HL-60 (cell line): ENCODE results near the gene ITPRIPL1.

Experiments used
- DNase-seq, 2 experiments: peaks; one replicate each; pipeline ENCODE4 v3.0.0-alpha.2; 2010 to 2020; ENCODE audit warnings: low read depth in 1 of 2, low spot score in 1 of 2
- H3K27ac ChIP-seq: fragments of 250-450 bp; sonication (Bioruptor Pico); replicated peaks from 2 replicates; pipeline ENCODE4 v1.5.1; 2020; ENCODE audit warnings: mild to moderate bottlenecking, moderate library complexity
- H3K27me3 ChIP-seq: fragments of 250-450 bp; sonication (Bioruptor Pico); 2 replicates; pipeline ENCODE4 v1.5.1; 2021; ENCODE audit warnings: mild to moderate bottlenecking, moderate library complexity; ENCODE audit not compliant: insufficient read depth, poor library complexity, severe bottlenecking
- H3K4me3 ChIP-seq: replicated peaks from 2 replicates; pipeline ENCODE4 v1.5.1; 2011; ENCODE audit warnings: mild to moderate bottlenecking, control low read depth, low read length; ENCODE audit not compliant: insufficient read depth
- CTCF ChIP-seq: IDR thresholded peaks from one replicate; pipeline ENCODE4 v1.5.1; 2011; ENCODE audit warnings: low read length, control low read depth, inconsistent platforms; ENCODE audit not compliant: insufficient read depth
- GABPA ChIP-seq: IDR thresholded peaks from 2 replicates; pipeline ENCODE4 v1.6.1; 2012; ENCODE audit warnings: low read depth
- POLR2AphosphoS5 ChIP-seq: IDR thresholded peaks from 2 replicates; pipeline ENCODE4 v1.6.1; 2012; ENCODE audit warnings: low read depth
- REST ChIP-seq: IDR thresholded peaks from 2 replicates; pipeline ENCODE4 v1.6.1; 2012; ENCODE audit warnings: low read depth; ENCODE audit not compliant: insufficient replicate concordance
- SPI1 ChIP-seq: IDR thresholded peaks from 2 replicates; pipeline ENCODE4 v1.6.1; 2012; ENCODE audit warnings: low read depth, mild to moderate bottlenecking, borderline replicate concordance

ITPRIPL1 gene

GRCh38 chr2:96315400-96316071 lies 9.6 kb upstream of the ITPRIPL1 start:
- TF ChIP-seq POLR2AphosphoS5 = no peak
- no peak for TF ChIP-seq SPI1
- no peak for TF ChIP-seq CTCF
- no peak for TF ChIP-seq REST
- no peak for TF ChIP-seq GABPA
- no peak overlapping the region for H3K27ac ChIP-seq
- peak in 1 of 2 experiments; percentile 26 for DNase-seq
- no peak overlapping the region for H3K4me3 ChIP-seq
- no peaks in the 10 kb centered on the region for H3K27me3 ChIP-seq

GRCh38 chr2:96316999-96317398 lies 8.1 kb upstream of the ITPRIPL1 start:
- H3K27ac ChIP-seq = no peak overlapping the region
- peaks cover 3% of the 10 kb centered on the region for H3K27me3 ChIP-seq
- no peak for DNase-seq
- no peak overlapping the region for H3K4me3 ChIP-seq
- TF ChIP-seq CTCF (no peak), POLR2AphosphoS5 (no peak), REST (no peak), GABPA (no peak)

- no peak for TF ChIP-seq POLR2AphosphoS5
- no peak for TF ChIP-seq CTCF
- H3K27ac ChIP-seq = no peak overlapping the region
- no peak for DNase-seq
- peaks cover 3% of the 10 kb centered on the region for H3K27me3 ChIP-seq
- no peak overlapping the region for H3K4me3 ChIP-seq
These were observed 7.5 kb upstream of the ITPRIPL1 start for GRCh38 chr2:96317584-96317997.

- H3K27ac ChIP-seq = no peak overlapping the region
- H3K4me3 ChIP-seq = no peak overlapping the region
- DNase-seq = no peak
- TF ChIP-seq GABPA (no peak), SPI1 (no peak), REST (no peak), CTCF (no peak), POLR2AphosphoS5 (no peak)
- peaks cover 6% of the 10 kb centered on the region for H3K27me3 ChIP-seq
These were observed 6.4 kb upstream of the ITPRIPL1 start for GRCh38 chr2:96318723-96319122.
